Skeletal muscle tissue (tissue), 4 donors: Measurements from ENCODE around the gene TNFRSF12A. TPM values are rescaled to one million over a fixed set of nuclear protein-coding genes. Genes with fewer than 3 reads are reported as not detected.

Source experiments
- H3K27ac ChIP-seq: one replicate; pipeline ENCODE4 v1.7.0; 2013; ENCODE audit warnings: mild to moderate bottlenecking, low read depth, low read length, inconsistent platforms
- H3K27me3 ChIP-seq, 3 donors: one replicate each; pipeline ENCODE4 v1.7.0; 2013; ENCODE audit warnings: low read length in 3 of 3; ENCODE audit not compliant: control insufficient read depth in 3 of 3, insufficient read depth in 3 of 3
- H3K36me3 ChIP-seq, 3 donors: one replicate each; pipeline ENCODE4 v1.7.0; 2013; ENCODE audit warnings: low read length in 3 of 3; ENCODE audit not compliant: control insufficient read depth in 3 of 3, insufficient read depth in 3 of 3
- H3K4me1 ChIP-seq, 3 donors: one replicate each; pipeline ENCODE4 v1.7.0; 2013; ENCODE audit warnings: low read length in 3 of 3, mild to moderate bottlenecking in 3 of 3; ENCODE audit not compliant: control insufficient read depth in 3 of 3, insufficient read depth in 3 of 3
- H3K4me3 ChIP-seq, 3 donors: one replicate each; pipeline ENCODE4 v1.7.0; 2013; ENCODE audit warnings: low read length in 3 of 3
- H3K9ac ChIP-seq, 3 donors: one replicate each; pipeline ENCODE4 v1.7.0; 2013; ENCODE audit warnings: low read length in 3 of 3, mild to moderate bottlenecking in 3 of 3, moderate library complexity in 2 of 3, low read depth in 1 of 3
- H3K9me3 ChIP-seq, 3 donors: one replicate each; pipeline ENCODE4 v1.7.0; 2013; ENCODE audit warnings: low read length in 3 of 3; ENCODE audit not compliant: control insufficient read depth in 3 of 3
- total RNA-seq: library from RNA; depleted of rRNA; stranded (reverse); fragments of >200 nt; gene quantifications from one replicate; pipeline ENCODE4 v1.2.3, GENCODE V29; 2014
- donor health status: Osteomylitis.

The TNFRSF12A gene, protein sequence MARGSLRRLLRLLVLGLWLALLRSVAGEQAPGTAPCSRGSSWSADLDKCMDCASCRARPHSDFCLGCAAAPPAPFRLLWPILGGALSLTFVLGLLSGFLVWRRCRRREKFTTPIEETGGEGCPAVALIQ
- total RNA-seq, result 28.7 TPM

- Histone ChIP-seq H3K27me3 (peaks cover 9 to 14% (median 12%) of the 10 kb centered on the region in 3 donors), H3K4me1 (peaks cover 33 to 43% (median 38%) of the 10 kb centered on the region in 3 donors), H3K36me3 (peaks cover 0 to 4% (median 0%) of the 10 kb centered on the region in 3 donors), H3K9me3 (no peaks in the 10 kb centered on the region), H3K9ac (peak within 1 kb of the TSS; percentile 82 to 95 (median 87)), H3K27ac (peak within 1 kb of the TSS; percentile 97), H3K4me3 (peak within 1 kb of the TSS; percentile 71 to 85 (median 81))
Measured at GRCh38 chr16:3020247-3020603, at the start of gene TNFRSF12A. Gene TNFRSF12A (plus strand): TSS chr16:3020368. CDS start chr16:3020398, 30 bp downstream.

- H3K4me3 ChIP-seq, result peak overlapping the region; percentile 43 to 81 (median 80)
Measured at GRCh38 chr16:2970563-2970962, 49.6 kb upstream of the TNFRSF12A start.

GRCh38 chr16:2971134-2971984, 48.8 kb upstream of the TNFRSF12A start:
- peaks cover 20 to 26% (median 21%) of the 10 kb centered on the region in 3 donors for H3K27me3 ChIP-seq
- H3K9ac ChIP-seq, result peak overlapping the region in 1 of 3 donors; percentile 25
- H3K4me1 ChIP-seq, result peaks cover 26 to 45% (median 36%) of the 10 kb centered on the region in 3 donors
- H3K36me3 ChIP-seq, result peaks cover 0 to 7% (median 4%) of the 10 kb centered on the region in 3 donors
- H3K9me3 ChIP-seq, result no peaks in the 10 kb centered on the region
- no peak overlapping the region for H3K4me3 ChIP-seq
- H3K27ac ChIP-seq, result no peak overlapping the region

More at GRCh38 chr16:2970563-2970962, 49.6 kb upstream of the TNFRSF12A start:
- H3K36me3 ChIP-seq, result peaks cover 0 to 7% (median 4%) of the 10 kb centered on the region in 3 donors
- H3K4me1 ChIP-seq, result peaks cover 26 to 42% (median 36%) of the 10 kb centered on the region in 3 donors
- peak overlapping the region; percentile 56 for H3K27ac ChIP-seq
- H3K27me3 ChIP-seq, result peaks cover 27 to 34% (median 29%) of the 10 kb centered on the region in 3 donors
- H3K9me3 ChIP-seq, result no peaks in the 10 kb centered on the region
- H3K9ac ChIP-seq, result peak overlapping the region in 2 of 3 donors; percentile 70 to 84

DNA sequence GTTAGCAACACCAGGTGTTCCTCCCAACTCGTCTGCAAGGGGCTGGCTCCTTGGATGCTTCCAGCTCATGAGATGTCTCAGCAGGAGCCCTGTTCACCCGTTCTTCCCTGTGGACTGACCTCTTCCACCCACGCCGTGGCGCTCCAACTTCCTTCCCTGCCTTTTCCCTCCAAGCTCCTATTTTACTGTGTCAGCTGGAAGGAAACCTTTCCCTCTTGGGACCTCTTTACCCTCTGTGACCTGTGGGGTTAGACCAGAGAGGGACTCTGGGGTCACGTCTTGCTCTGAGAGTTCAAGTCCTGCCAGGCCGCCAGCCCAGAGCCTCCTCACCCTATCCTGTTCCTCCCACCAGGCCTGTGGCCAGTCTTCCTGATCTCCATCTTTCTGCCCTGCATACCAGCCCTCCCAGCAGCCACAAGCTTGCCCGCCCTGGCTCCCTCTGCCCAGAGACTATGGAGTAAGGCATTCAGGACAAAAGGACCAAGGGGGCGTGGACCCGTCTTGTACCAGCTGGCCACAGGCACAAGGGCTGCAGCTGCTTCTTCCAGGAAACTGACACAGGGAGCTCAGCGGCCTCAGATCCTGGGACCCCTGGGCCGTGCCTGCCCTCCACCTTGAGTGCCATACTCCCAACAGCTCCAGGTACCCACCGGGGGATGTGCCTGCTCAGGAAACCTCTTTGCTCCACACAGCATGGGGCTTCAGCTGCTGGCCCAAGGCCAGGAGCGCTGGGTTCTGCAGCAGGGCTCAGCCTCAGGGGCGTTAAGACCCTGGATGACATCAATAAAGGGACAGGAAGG, 48.0 kb upstream of the TNFRSF12A start:
- Histone ChIP-seq H3K9ac (no peak overlapping the region), H3K27ac (no peak overlapping the region), H3K27me3 (peaks cover 15 to 18% (median 16%) of the 10 kb centered on the region in 3 donors), H3K9me3 (no peaks in the 10 kb centered on the region), H3K4me3 (no peak overlapping the region), H3K36me3 (peaks cover 0 to 7% (median 4%) of the 10 kb centered on the region in 3 donors), H3K4me1 (peaks cover 24 to 45% (median 36%) of the 10 kb centered on the region in 3 donors)

DNA sequence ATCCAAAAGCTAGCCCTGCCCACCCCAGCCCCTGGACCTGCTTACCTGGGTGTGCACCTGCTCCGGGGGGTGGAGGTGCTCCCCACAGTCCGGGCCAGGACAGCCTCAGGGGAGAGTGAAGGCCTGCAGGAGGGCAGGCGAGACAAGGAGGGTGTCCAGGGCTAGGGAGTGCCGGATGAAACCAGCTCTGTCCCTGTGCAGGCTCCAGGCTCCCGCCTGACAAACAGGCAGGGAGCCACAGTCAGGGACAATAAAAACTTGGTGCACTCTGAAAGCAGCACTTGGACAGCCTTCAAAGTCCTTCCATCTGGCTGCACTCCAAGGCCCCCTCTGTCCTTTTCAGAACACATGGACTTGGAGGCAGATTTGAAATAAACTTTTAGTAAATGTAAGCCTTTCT, 47.1 kb upstream of the TNFRSF12A start:
- no peak overlapping the region for H3K27ac ChIP-seq
- H3K36me3 ChIP-seq, result peaks cover 0 to 7% (median 4%) of the 10 kb centered on the region in 3 donors
- H3K4me3 ChIP-seq, result no peak overlapping the region
- no peak overlapping the region for H3K9ac ChIP-seq
- H3K27me3 ChIP-seq, result peaks cover 8 to 10% (median 9%) of the 10 kb centered on the region in 3 donors
- H3K4me1 ChIP-seq, result peaks cover 24 to 45% (median 36%) of the 10 kb centered on the region in 3 donors
- H3K9me3 ChIP-seq, result no peaks in the 10 kb centered on the region

- H3K4me3 ChIP-seq, result no peak overlapping the region
- no peak overlapping the region for H3K27ac ChIP-seq
- H3K27me3 ChIP-seq, result peaks cover 2 to 3% (median 2%) of the 10 kb centered on the region in 3 donors
- peaks cover 17 to 41% (median 30%) of the 10 kb centered on the region in 3 donors for H3K4me1 ChIP-seq
- no peaks in the 10 kb centered on the region for H3K9me3 ChIP-seq
- H3K36me3 ChIP-seq, result peaks cover 0 to 7% (median 4%) of the 10 kb centered on the region in 3 donors
- no peak overlapping the region for H3K9ac ChIP-seq
Measured at GRCh38 chr16:2973605-2974318, 46.4 kb upstream of the TNFRSF12A start.

- no peaks in the 10 kb centered on the region for H3K9me3 ChIP-seq
- no peak overlapping the region for H3K27ac ChIP-seq
- peaks cover 15 to 39% (median 28%) of the 10 kb centered on the region in 3 donors for H3K4me1 ChIP-seq
- H3K36me3 ChIP-seq, result peaks cover 0 to 7% (median 4%) of the 10 kb centered on the region in 3 donors
- H3K9ac ChIP-seq, result no peak overlapping the region
- peaks cover 2 to 6% (median 3%) of the 10 kb centered on the region in 3 donors for H3K27me3 ChIP-seq
- H3K4me3 ChIP-seq, result no peak overlapping the region
Measured at GRCh38 chr16:2974319-2975056, 45.7 kb upstream of the TNFRSF12A start.

- H3K27ac ChIP-seq, result no peak overlapping the region
- H3K4me3 ChIP-seq, result no peak overlapping the region
- H3K9me3 ChIP-seq, result no peaks in the 10 kb centered on the region
- peaks cover 14 to 38% (median 26%) of the 10 kb centered on the region in 3 donors for H3K4me1 ChIP-seq
- peaks cover 5 to 10% (median 7%) of the 10 kb centered on the region in 3 donors for H3K27me3 ChIP-seq
- peaks cover 0 to 7% (median 4%) of the 10 kb centered on the region in 3 donors for H3K36me3 ChIP-seq
- H3K9ac ChIP-seq, result no peak overlapping the region
Measured at GRCh38 chr16:2975161-2975795, 44.9 kb upstream of the TNFRSF12A start.
